Panc1 (cell line): ENCODE measurements around the gene FRYL. TPM values are rescaled to one million over a fixed set of nuclear protein-coding genes. Genes with fewer than 3 reads are reported as not detected.

ENCODE experiments used
- ATAC-seq: fragments of 200-7000 bp; cut with Tn5 transposase; 2 replicates; pipeline ENCODE4 v1.9.1; 2020; ENCODE audit warnings: mild to moderate bottlenecking, moderate library complexity
- BruUV-seq: library from RNA; stranded (reverse); fragments of 400-500 nt; replicated peaks from 2 replicates; lab custom pipeline; 2021; lab: Mats Ljungman, UMichigan
- CTCF ChIA-PET: fragments of 300-600 bp; sonication (Branson Sonifier 250); formaldehyde crosslinking; loops from one replicate; lab custom pipeline; 2022; ENCODE audit warnings: antibody characterized with exemption; lab: Charles Lee
- POLR2A ChIA-PET: fragments of 300-600 bp; sonication (Branson Sonifier 250); formaldehyde crosslinking; loops from one replicate; lab custom pipeline; 2022; ENCODE audit warnings: antibody characterized with exemption; lab: Charles Lee
- DNase-seq: peaks from one replicate; pipeline ENCODE4 v3.0.0-alpha.2; 2010; ENCODE audit warnings: low read depth, low spot score
- H3K27ac ChIP-seq: 2 replicates; pipeline ENCODE4 v1.5.1; 2011; ENCODE audit warnings: mild to moderate bottlenecking, low read length, inconsistent platforms
- H3K27me3 ChIP-seq: fragments of 200-500 bp; sonication (Bioruptor generic); 2 replicates; pipeline ENCODE4 v1.6.0; 2014; ENCODE audit warnings: low read length, inconsistent platforms; ENCODE audit not compliant: control insufficient read depth, insufficient read depth
- H3K36me3 ChIP-seq: fragments of 200-500 bp; sonication (Bioruptor generic); 2 replicates; pipeline ENCODE4 v1.5.1; 2014; ENCODE audit warnings: inconsistent platforms, mild to moderate bottlenecking, low read length, moderate library complexity; ENCODE audit not compliant: control insufficient read depth, insufficient read depth
- H3K4me1 ChIP-seq: 2 replicates; pipeline ENCODE4 v1.5.1; 2011; ENCODE audit warnings: inconsistent platforms, mild to moderate bottlenecking, low read length, moderate library complexity; ENCODE audit not compliant: control insufficient read depth, insufficient read depth
- H3K4me3 ChIP-seq, 2 experiments: 2 replicates each; pipeline ENCODE4 v1.5.1; 2011 to 2012; ENCODE audit warnings: low read depth in 2 of 2, low read length in 2 of 2, mild to moderate bottlenecking in 2 of 2, inconsistent platforms in 1 of 2, moderate library complexity in 1 of 2
- H3K9me3 ChIP-seq: fragments of 200-500 bp; sonication (Bioruptor generic); 2 replicates; pipeline ENCODE4 v1.5.1; 2014; ENCODE audit warnings: low read depth, mild to moderate bottlenecking, inconsistent platforms, low read length, moderate library complexity; ENCODE audit not compliant: control insufficient read depth, insufficient read depth
- POLR2AphosphoS5 ChIP-seq: IDR thresholded peaks from 2 replicates; pipeline ENCODE4 v1.6.1; 2012; ENCODE audit warnings: mild to moderate bottlenecking, low read depth, low read length, moderate library complexity
- SIN3A ChIP-seq: IDR thresholded peaks from 2 replicates; pipeline ENCODE4 v1.6.1; 2012; ENCODE audit warnings: low read depth, mild to moderate bottlenecking, low read length, moderate library complexity, borderline replicate concordance; ENCODE audit not compliant: insufficient read depth
- TCF7L2 ChIP-seq: IDR thresholded peaks from 2 replicates; pipeline ENCODE4 v1.6.1; 2011; ENCODE audit warnings: mild to moderate bottlenecking, low read depth, low read length, inconsistent platforms
- in situ Hi-C: cut with HindIII; loops from 2 replicates; pipeline ENCODE4 v1.10.0; 2016; ENCODE audit warnings: low sequenced_read_pairs, low pct_unique_long_range_greater_than_20kb
- intact Hi-C: fragments of 100-400 bp; cut with micrococcal nuclease; formaldehyde crosslinking; loops from one replicate; pipeline ENCODE4 v1.10.0; 2022; ENCODE audit not compliant: unreplicated experiment
- total RNA-seq: library from RNA; stranded (reverse); gene quantifications from one replicate; pipeline ENCODE4 v1.2.1, GENCODE V29; 2021; ENCODE audit not compliant: unreplicated experiment
- TF ChIP-seq, protein P1 (sequence below): fragments of 450-650 bp; IDR thresholded peaks from 2 replicates; pipeline ENCODE4 v1.5.1; 2017; ENCODE audit warnings: mild to moderate bottlenecking
- TF ChIP-seq, protein P2 (sequence below), 2 experiments: IDR thresholded peaks; 2 replicates each; pipeline ENCODE4 v1.6.1; 2011 to 2012; ENCODE audit warnings: low read depth in 2 of 2, control low read depth in 1 of 2, low read length in 1 of 2, mild to moderate bottlenecking in 1 of 2, moderate library complexity in 1 of 2; ENCODE audit not compliant: insufficient read depth in 1 of 2

Gene FRYL
- total RNA-seq, 1 experiment from 2014 or later = 47.5 TPM

DNA sequence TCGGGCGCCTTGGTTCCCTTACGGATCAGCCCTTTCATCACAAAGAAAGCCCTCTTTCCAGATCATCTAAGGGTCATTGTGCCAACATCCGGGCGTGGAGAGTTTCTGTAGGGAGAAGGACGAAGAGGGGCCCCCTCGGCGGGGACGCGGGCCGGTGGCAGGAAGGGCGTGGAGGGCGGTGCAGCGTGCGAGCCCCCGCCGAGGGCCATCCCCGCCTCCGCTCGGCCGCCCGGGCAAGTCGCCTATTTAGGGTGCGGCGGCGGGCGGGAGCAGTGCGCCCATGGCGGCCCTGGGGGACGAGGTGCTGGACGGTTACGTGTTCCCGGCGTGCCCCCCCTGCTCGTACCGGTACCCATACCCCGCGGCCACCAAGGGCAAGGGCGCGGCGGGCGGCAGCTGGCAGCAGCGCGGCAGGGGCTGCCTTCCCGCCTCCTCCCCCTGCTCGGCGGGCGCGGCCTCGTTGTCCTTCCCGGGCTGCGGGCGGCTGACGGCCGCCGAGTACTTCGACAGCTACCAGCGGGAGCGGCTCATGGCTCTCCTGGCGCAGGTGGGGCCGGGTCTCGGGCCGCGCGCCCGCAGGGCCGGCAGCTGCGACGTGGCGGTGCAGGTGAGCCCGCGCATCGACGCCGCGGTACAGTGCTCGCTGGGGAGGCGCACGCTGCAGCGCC is 289.9 kb downstream of the FRYL start, which contains the start of gene ZAR1:
Gene ZAR1, plus strand, starts transcription at position 241 of the 668 bp plus-strand sequence. Its CDS starts 40 bp downstream, at position 281.
- DNase-seq (no peak), ATAC-seq (peak; percentile 76)
- no peaks in the 10 kb centered on the region for H3K9me3 ChIP-seq
- H3K36me3 ChIP-seq = no peaks in the 10 kb centered on the region
- H3K4me1 ChIP-seq = no peaks in the 10 kb centered on the region
- no peak within 1 kb of the TSS for H3K27ac ChIP-seq
- POLR2A ChIA-PET = no interaction called here
- no TSS peak for BruUV-seq
- in situ Hi-C loops = no loop called here
- TF ChIP-seq TCF7L2 (no peak), POLR2AphosphoS5 (no peak), SIN3A (no peak)
- TF ChIP-seq, protein P1, sequence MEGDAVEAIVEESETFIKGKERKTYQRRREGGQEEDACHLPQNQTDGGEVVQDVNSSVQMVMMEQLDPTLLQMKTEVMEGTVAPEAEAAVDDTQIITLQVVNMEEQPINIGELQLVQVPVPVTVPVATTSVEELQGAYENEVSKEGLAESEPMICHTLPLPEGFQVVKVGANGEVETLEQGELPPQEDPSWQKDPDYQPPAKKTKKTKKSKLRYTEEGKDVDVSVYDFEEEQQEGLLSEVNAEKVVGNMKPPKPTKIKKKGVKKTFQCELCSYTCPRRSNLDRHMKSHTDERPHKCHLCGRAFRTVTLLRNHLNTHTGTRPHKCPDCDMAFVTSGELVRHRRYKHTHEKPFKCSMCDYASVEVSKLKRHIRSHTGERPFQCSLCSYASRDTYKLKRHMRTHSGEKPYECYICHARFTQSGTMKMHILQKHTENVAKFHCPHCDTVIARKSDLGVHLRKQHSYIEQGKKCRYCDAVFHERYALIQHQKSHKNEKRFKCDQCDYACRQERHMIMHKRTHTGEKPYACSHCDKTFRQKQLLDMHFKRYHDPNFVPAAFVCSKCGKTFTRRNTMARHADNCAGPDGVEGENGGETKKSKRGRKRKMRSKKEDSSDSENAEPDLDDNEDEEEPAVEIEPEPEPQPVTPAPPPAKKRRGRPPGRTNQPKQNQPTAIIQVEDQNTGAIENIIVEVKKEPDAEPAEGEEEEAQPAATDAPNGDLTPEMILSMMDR = no peak
- TF ChIP-seq, protein P2, sequence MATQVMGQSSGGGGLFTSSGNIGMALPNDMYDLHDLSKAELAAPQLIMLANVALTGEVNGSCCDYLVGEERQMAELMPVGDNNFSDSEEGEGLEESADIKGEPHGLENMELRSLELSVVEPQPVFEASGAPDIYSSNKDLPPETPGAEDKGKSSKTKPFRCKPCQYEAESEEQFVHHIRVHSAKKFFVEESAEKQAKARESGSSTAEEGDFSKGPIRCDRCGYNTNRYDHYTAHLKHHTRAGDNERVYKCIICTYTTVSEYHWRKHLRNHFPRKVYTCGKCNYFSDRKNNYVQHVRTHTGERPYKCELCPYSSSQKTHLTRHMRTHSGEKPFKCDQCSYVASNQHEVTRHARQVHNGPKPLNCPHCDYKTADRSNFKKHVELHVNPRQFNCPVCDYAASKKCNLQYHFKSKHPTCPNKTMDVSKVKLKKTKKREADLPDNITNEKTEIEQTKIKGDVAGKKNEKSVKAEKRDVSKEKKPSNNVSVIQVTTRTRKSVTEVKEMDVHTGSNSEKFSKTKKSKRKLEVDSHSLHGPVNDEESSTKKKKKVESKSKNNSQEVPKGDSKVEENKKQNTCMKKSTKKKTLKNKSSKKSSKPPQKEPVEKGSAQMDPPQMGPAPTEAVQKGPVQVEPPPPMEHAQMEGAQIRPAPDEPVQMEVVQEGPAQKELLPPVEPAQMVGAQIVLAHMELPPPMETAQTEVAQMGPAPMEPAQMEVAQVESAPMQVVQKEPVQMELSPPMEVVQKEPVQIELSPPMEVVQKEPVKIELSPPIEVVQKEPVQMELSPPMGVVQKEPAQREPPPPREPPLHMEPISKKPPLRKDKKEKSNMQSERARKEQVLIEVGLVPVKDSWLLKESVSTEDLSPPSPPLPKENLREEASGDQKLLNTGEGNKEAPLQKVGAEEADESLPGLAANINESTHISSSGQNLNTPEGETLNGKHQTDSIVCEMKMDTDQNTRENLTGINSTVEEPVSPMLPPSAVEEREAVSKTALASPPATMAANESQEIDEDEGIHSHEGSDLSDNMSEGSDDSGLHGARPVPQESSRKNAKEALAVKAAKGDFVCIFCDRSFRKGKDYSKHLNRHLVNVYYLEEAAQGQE (IDR thresholded peaks at IDR 0.05; ENCODE audit: insufficient read depth in 1 of 2, low read depth in 2 of 2, low read length in 1 of 2) = no peak
- peaks cover 3% of the 10 kb centered on the region; the same call in 1 of the 2 replicates for H3K27me3 ChIP-seq
- intact Hi-C loops = loop anchor here (10.0 kb wide), 1 partner anchor 365 kb away; no protein-coding TSS in a partner anchor
- CTCF ChIA-PET = no interaction called here
- peak within 1 kb of the TSS; percentile 35 to 49 for H3K4me3 ChIP-seq

DNA sequence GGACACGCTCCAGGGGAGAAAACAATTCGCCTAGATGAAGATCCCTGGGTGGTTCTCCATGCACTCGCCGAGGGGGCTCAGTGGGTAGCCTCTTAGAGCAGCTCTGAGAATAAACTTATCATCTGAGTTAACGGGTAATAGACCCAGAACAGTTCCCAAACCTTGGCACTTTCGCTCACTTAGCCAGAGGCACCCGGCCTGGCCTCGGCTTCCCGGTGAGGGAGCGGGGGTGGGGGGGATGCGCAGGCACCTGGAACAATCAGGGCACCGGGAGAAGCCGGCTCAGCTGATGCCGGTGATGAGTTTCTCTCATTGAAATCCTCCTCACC is 290.4 kb downstream of the FRYL start:
- no peaks in the 10 kb centered on the region for H3K4me1 ChIP-seq
- peak overlapping the region; percentile 35 to 49 for H3K4me3 ChIP-seq
- no peak overlapping the region for H3K27ac ChIP-seq
- peaks cover 3% of the 10 kb centered on the region; the same call in 1 of the 2 replicates for H3K27me3 ChIP-seq
- no TSS peak for BruUV-seq
- H3K9me3 ChIP-seq = no peaks in the 10 kb centered on the region
- in situ Hi-C loops (no loop called here), intact Hi-C loops (loop anchor here (10.0 kb wide), 1 partner anchor 365 kb away; no protein-coding TSS in a partner anchor)
- TF ChIP-seq SIN3A = no peak
- TF ChIP-seq, protein P2 (IDR thresholded peaks at IDR 0.05; ENCODE audit: insufficient read depth in 1 of 2, low read depth in 2 of 2, low read length in 1 of 2) = no peak
- TF ChIP-seq POLR2AphosphoS5 = no peak
- TF ChIP-seq, protein P1 = no peak
- no peak for TF ChIP-seq TCF7L2
- DNase-seq (no peak), ATAC-seq (peak; percentile 39; the same call in 1 of the 2 replicates)
- ChIA-PET POLR2A (no interaction called here), CTCF (no interaction called here)
- no peaks in the 10 kb centered on the region for H3K36me3 ChIP-seq
